A673 (cell line): ENCODE measurements around the gene DMD. TPM values are rescaled to one million over a fixed set of nuclear protein-coding genes. Genes with fewer than 3 reads are reported as not detected.

ENCODE experiments used
- BruUV-seq: library from RNA; stranded (reverse); fragments of 400-500 nt; replicated peaks from 2 replicates; lab custom pipeline; 2021; lab: Mats Ljungman, UMichigan
- CTCF ChIA-PET: fragments of 300-600 bp; sonication (Branson Sonifier 250); formaldehyde crosslinking; loops from one replicate; lab custom pipeline; 2022; ENCODE audit warnings: antibody characterized with exemption; lab: Charles Lee
- POLR2A ChIA-PET: fragments of 300-600 bp; sonication (Branson Sonifier 250); formaldehyde crosslinking; loops from one replicate; lab custom pipeline; 2022; ENCODE audit warnings: antibody characterized with exemption; ENCODE audit not compliant: low non-redundant PET; lab: Charles Lee
- DNase-seq: peaks from one replicate; pipeline ENCODE4 v3.0.0-alpha.2; 2015; ENCODE audit warnings: low spot score
- H3K27ac ChIP-seq: fragments of 200-600 bp; sonication (generic); 2 replicates; pipeline ENCODE4 v1.5.1; 2016; ENCODE audit warnings: mixed run types, low read depth, mild to moderate bottlenecking, mixed read lengths, antibody characterized with exemption, low read length; ENCODE audit not compliant: poor library complexity, severe bottlenecking
- H3K27me3 ChIP-seq: fragments of 200-600 bp; sonication (generic); replicated peaks from 2 replicates; pipeline ENCODE4 v1.6.1; 2017; ENCODE audit warnings: mixed run types, low read depth, mild to moderate bottlenecking, mixed read lengths, antibody characterized with exemption, low read length; ENCODE audit not compliant: insufficient read depth, poor library complexity
- H3K36me3 ChIP-seq: fragments of 200-600 bp; sonication (generic); 2 replicates; pipeline ENCODE4 v1.6.1; 2016; ENCODE audit warnings: mixed run types, mild to moderate bottlenecking, mixed read lengths, antibody characterized with exemption, low read length; ENCODE audit not compliant: insufficient read depth, poor library complexity, severe bottlenecking
- H3K4me1 ChIP-seq: fragments of 200-600 bp; sonication (generic); 2 replicates; pipeline ENCODE4 v1.6.1; 2017; ENCODE audit warnings: mixed run types, mild to moderate bottlenecking, mixed read lengths, antibody characterized with exemption, low read length; ENCODE audit not compliant: insufficient read depth, poor library complexity, severe bottlenecking
- H3K4me3 ChIP-seq: fragments of 200-600 bp; sonication (generic); 2 replicates; pipeline ENCODE4 v1.5.1; 2016; ENCODE audit warnings: low read depth, mixed run types, mild to moderate bottlenecking, mixed read lengths, low read length; ENCODE audit not compliant: poor library complexity, severe bottlenecking
- H3K9me3 ChIP-seq: fragments of 200-600 bp; sonication (generic); 2 replicates; pipeline ENCODE4 v1.6.1; 2016; ENCODE audit warnings: mixed run types, low read depth, mild to moderate bottlenecking, mixed read lengths, antibody characterized with exemption, low read length; ENCODE audit not compliant: poor library complexity, severe bottlenecking
- CTCF ChIP-seq: fragments of 300-800, 200-600 bp; sonication (generic); conservative IDR thresholded peaks from 2 replicates; pipeline ENCODE4 v1.5.1; 2017; ENCODE audit warnings: low read depth, mild to moderate bottlenecking, antibody characterized with exemption, low read length, moderate library complexity, mixed read lengths
- EZH2 ChIP-seq: fragments of 200-600 bp; sonication (generic); IDR thresholded peaks from 2 replicates; pipeline ENCODE4 v1.6.1; 2017; ENCODE audit warnings: borderline replicate concordance, low read depth, mild to moderate bottlenecking, mixed read lengths, antibody characterized with exemption, low read length; ENCODE audit not compliant: poor library complexity, severe bottlenecking
- intact Hi-C: fragments of 100-400 bp; cut with micrococcal nuclease; formaldehyde crosslinking; loops from one replicate; pipeline ENCODE4 v1.10.0; 2022; ENCODE audit not compliant: unreplicated experiment
- total RNA-seq: library from RNA; stranded (reverse); gene quantifications from 2 replicates; pipeline ENCODE4 v1.2.3, GENCODE V29; 2021

The DMD gene
- total RNA-seq, 1 experiment from 2014 or later = 5.4 TPM

GRCh38 chrX:32489125-32489524, 722.2 kb downstream of the DMD start:
- no peak overlapping the region for H3K27ac ChIP-seq
- H3K4me1 ChIP-seq = no peaks in the 10 kb centered on the region
- no peak for DNase-seq
- no peaks in the 10 kb centered on the region for H3K36me3 ChIP-seq
- ChIA-PET POLR2A (no interaction called here), CTCF (no interaction called here)
- H3K27me3 ChIP-seq = peaks cover 3% of the 10 kb centered on the region
- TF ChIP-seq EZH2 (no peak), CTCF (no peak)
- BruUV-seq = no TSS peak
- H3K9me3 ChIP-seq = no peaks in the 10 kb centered on the region
- intact Hi-C loops = no loop called here
- no peak overlapping the region for H3K4me3 ChIP-seq

GRCh38 chrX:32483534-32484136, 727.7 kb downstream of the DMD start:
- TF ChIP-seq CTCF (peak; percentile 52), EZH2 (no peak)
- ChIA-PET POLR2A (no interaction called here), CTCF (no interaction called here)
- Histone ChIP-seq H3K27ac (no peak overlapping the region), H3K4me1 (no peaks in the 10 kb centered on the region), H3K4me3 (no peak overlapping the region), H3K27me3 (no peaks in the 10 kb centered on the region), H3K36me3 (no peaks in the 10 kb centered on the region), H3K9me3 (no peaks in the 10 kb centered on the region)
- intact Hi-C loops = no loop called here
- peak; percentile 9 for DNase-seq
- BruUV-seq = no TSS peak

- no peak overlapping the region for H3K4me3 ChIP-seq
- no peak overlapping the region for H3K27ac ChIP-seq
- H3K36me3 ChIP-seq = no peaks in the 10 kb centered on the region
- BruUV-seq = no TSS peak
- ChIA-PET POLR2A (no interaction called here), CTCF (no interaction called here)
- TF ChIP-seq EZH2 (no peak), CTCF (no peak)
- intact Hi-C loops = no loop called here
- DNase-seq = no peak
- H3K9me3 ChIP-seq = no peaks in the 10 kb centered on the region
- no peaks in the 10 kb centered on the region for H3K4me1 ChIP-seq
- H3K27me3 ChIP-seq = no peaks in the 10 kb centered on the region
These were observed 731.3 kb downstream of the DMD start for GRCh38 chrX:32480019-32480418.
